ENCODE results near the gene FAM151A. TPM values are rescaled to one million over a fixed set of nuclear protein-coding genes. Genes with fewer than 3 reads are reported as not detected.

Gene FAM151A
- polyA plus RNA-seq, 4 donors = 1.4 to 22.0 (median 1.6) TPM

Other genes with a start within 250 kb of the FAM151A start
- 10 to 100 TPM; 24.2 to 41.9 (median 32.2) TPM for gene SSBP3, start 217.1 kb downstream of the FAM151A start, polyA plus RNA-seq
- gene ACOT11, start 75.3 kb downstream of the FAM151A start, polyA plus RNA-seq = 100 to 1,000 TPM in 1 of 4 donors, 10 to 100 TPM in 3; 30.4 to 101 (median 46.4) TPM
- gene MROH7, start 18.3 kb upstream of the FAM151A start, polyA plus RNA-seq = 10 to 100 TPM in 1 of 4 donors, 1 to 10 TPM in 3; 1.3 to 27.5 (median 6.6) TPM
- gene TTC4, start 92.3 kb upstream of the FAM151A start, polyA plus RNA-seq = 10 to 100 TPM; 11.9 to 21.1 (median 13.3) TPM
- 1 to 10 TPM; 2.5 to 8.3 (median 3.9) TPM for gene PARS2, start 141.0 kb upstream of the FAM151A start, polyA plus RNA-seq
- 10 to 100 TPM; 10.7 to 27.7 (median 23.8) TPM for gene TTC22, start 177.8 kb upstream of the FAM151A start, polyA plus RNA-seq